Aorta (tissue), 5 donors: ENCODE measurements around the gene NCOA5. TPM values are rescaled to one million over a fixed set of nuclear protein-coding genes. Genes with fewer than 3 reads are reported as not detected.

Experiments used
- ATAC-seq: fragments of 200-7000 bp; cut with Tn5 transposase; one replicate; pipeline ENCODE4 v1.9.1; 2022; ENCODE audit warnings: moderate library complexity; ENCODE audit not compliant: low FRiP score
- DNase-seq, 2 donors: peaks; one replicate each; pipeline ENCODE4 v3.0.0-alpha.2; 2020
- H3K27ac ChIP-seq, 2 donors: one replicate each; pipeline ENCODE4 v1.5.1; 2013; ENCODE audit warnings: low read length in 2 of 2, mild to moderate bottlenecking in 2 of 2, moderate library complexity in 2 of 2, control low read depth in 1 of 2, inconsistent platforms in 1 of 2, low read depth in 1 of 2
- H3K27me3 ChIP-seq, 2 donors: one replicate each; pipeline ENCODE4 v1.6.1; 2013; ENCODE audit warnings: control low read depth in 1 of 2, low read length in 1 of 2, mild to moderate bottlenecking in 1 of 2, moderate library complexity in 1 of 2; ENCODE audit not compliant: insufficient read depth in 2 of 2, control insufficient read depth in 1 of 2
- H3K36me3 ChIP-seq, 2 donors: one replicate each; pipeline ENCODE4 v1.6.1; 2013; ENCODE audit warnings: control low read depth in 1 of 2, low read length in 1 of 2, mild to moderate bottlenecking in 1 of 2; ENCODE audit not compliant: insufficient read depth in 2 of 2, control insufficient read depth in 1 of 2
- H3K4me1 ChIP-seq, 2 donors: one replicate each; pipeline ENCODE4 v1.6.1; 2013; ENCODE audit warnings: low read length in 2 of 2, control low read depth in 1 of 2, mild to moderate bottlenecking in 1 of 2, moderate library complexity in 1 of 2; ENCODE audit not compliant: insufficient read depth in 2 of 2, control insufficient read depth in 1 of 2
- H3K4me3 ChIP-seq, 2 donors: one replicate each; pipeline ENCODE4 v1.5.1; 2013; ENCODE audit warnings: low read length in 2 of 2, control low read depth in 1 of 2, mild to moderate bottlenecking in 1 of 2
- H3K9me3 ChIP-seq: one replicate; pipeline ENCODE4 v1.6.1; 2013; ENCODE audit warnings: mild to moderate bottlenecking, low read length; ENCODE audit not compliant: control insufficient read depth
- WGBS, 2 donors: extraction: QIAGEN DNeasy Blood & Tissue Kit; methylation state at CpG; one replicate each; pipeline ENCODE4 v1.1.7; 2013; 5-methylcytosine and 5-hydroxymethylcytosine counted together
- intact Hi-C, 2 donors: fragments of 100-400 bp; cut with DNase I; formaldehyde crosslinking; loops; one replicate each; pipeline versions ENCODE4 v1.14.2 to v1.15.0; 2022
- long read RNA-seq, 2 donors: library from polyadenylated mRNA; unstranded; transcript quantifications; one replicate each; pipeline ENCODE4 v2.0.0, GENCODE V29; 2020 to 2021
- polyA plus RNA-seq, 2 donors: library from polyadenylated mRNA; stranded (reverse); fragments of 200-250 nt; gene quantifications; one replicate each; pipeline ENCODE4 v1.2.3, GENCODE V29; 2013
- total RNA-seq, 2 donors: library from RNA; stranded (reverse); fragmentation: NEBNext Ultra II Directional; extraction: Animal tissue kit (Norgen Biotek cat#: 25700); gene quantifications; one replicate each; pipeline ENCODE4 v1.2.1, GENCODE V29; 2021
- donor health status: healthy with polysubstance abuse.
- donor health status: Bipolar disorder and iron deficiency.
- donor health status: DM: no; HTN: no; CAD: no.
- donor health status: DM: no; HTN: no; CAD: no.
- donor health status: DM: yes; HTN: yes; CAD: no.

The NCOA5 gene
- 10 to 100 TPM; 18.6 to 23.7 TPM for total RNA-seq
- 10 to 100 TPM in 1 of 2 donors, 1 to 10 TPM in 1; 8.5 to 10.4 TPM for polyA plus RNA-seq
- long read RNA-seq, donor 1, transcript NCOA5-201 (8 exons, 3,220 nt) = major isoform, 6 of 23 reads
- long read RNA-seq, donor 1, partial matches to known transcripts = 6 of 23 reads
- long read RNA-seq, donor 1, other reads (novel, unspliced or antisense) = 11 of 23 reads
- long read RNA-seq, donor 2, partial matches to known transcripts = 8 of 17 reads
- long read RNA-seq, donor 2, other reads (novel, unspliced or antisense) = 9 of 17 reads

GRCh38 chr20:46089417-46090388, at the start of gene NCOA5:
Gene NCOA5 (minus strand): TSS chr20:46089962. CDS start chr20:46079424, 10,538 bp downstream.
- intact Hi-C loops = loop anchor here (2.0 to 10.0 kb wide), 3 partner anchors 117 to 317 kb away; partner anchors contain the start of genes DNTTIP1 (in 1 of the 2), ELMO2 (in 1 of the 2), WFDC3 (in 1 of the 2) and ZNF335 (in 1 of the 2)
- 0 to 1% methylated on average over 77 to 100 of the region's 100 CpGs for WGBS, 2 donors

GRCh38 chr20:46139266-46139889, 49.6 kb upstream of the NCOA5 start:
- no peak overlapping the region for H3K4me3 ChIP-seq
- no peaks in the 10 kb centered on the region for H3K36me3 ChIP-seq
- H3K27me3 ChIP-seq = peaks cover 0 to 2% of the 10 kb centered on the region in 2 donors
- ATAC-seq (no peak), DNase-seq (no peak)
- H3K9me3 ChIP-seq = no peaks in the 10 kb centered on the region
- no peak overlapping the region for H3K27ac ChIP-seq
- no peaks in the 10 kb centered on the region for H3K4me1 ChIP-seq
- WGBS, 2 donors = 35 to 36% methylated on average over 8 of the region's 8 CpGs
- intact Hi-C loops = no loop called here

More at GRCh38 chr20:46089417-46090388, at the start of gene NCOA5:
- peak; percentile 98 to 99 for DNase-seq
- peak; percentile 97 for ATAC-seq
- H3K27me3 ChIP-seq = no peaks in the 10 kb centered on the region
- H3K4me1 ChIP-seq = peaks cover 4 to 5% of the 10 kb centered on the region in 2 donors
- no peaks in the 10 kb centered on the region for H3K36me3 ChIP-seq
- H3K4me3 ChIP-seq = peak within 1 kb of the TSS; percentile 73 to 78
- H3K9me3 ChIP-seq = no peaks in the 10 kb centered on the region
- peak within 1 kb of the TSS; percentile 91 to 95 for H3K27ac ChIP-seq

GRCh38 chr20:46137816-46138215, 48.1 kb upstream of the NCOA5 start:
- WGBS, 2 donors = 78 to 82% methylated on average over 5 of the region's 5 CpGs
- H3K36me3 ChIP-seq = no peaks in the 10 kb centered on the region
- H3K9me3 ChIP-seq = no peaks in the 10 kb centered on the region
- H3K27ac ChIP-seq = no peak overlapping the region
- no peak for DNase-seq
- H3K4me3 ChIP-seq = no peak overlapping the region
- H3K4me1 ChIP-seq = no peaks in the 10 kb centered on the region
- peaks cover 0 to 2% of the 10 kb centered on the region in 2 donors for H3K27me3 ChIP-seq
- intact Hi-C loops = no loop called here
- no peak for ATAC-seq

GRCh38 chr20:46135856-46136633, 46.3 kb upstream of the NCOA5 start:
- no peak overlapping the region for H3K4me3 ChIP-seq
- no peak for DNase-seq
- H3K4me1 ChIP-seq = no peaks in the 10 kb centered on the region
- no peaks in the 10 kb centered on the region for H3K27me3 ChIP-seq
- no peak for ATAC-seq
- no peaks in the 10 kb centered on the region for H3K9me3 ChIP-seq
- no peak overlapping the region for H3K27ac ChIP-seq
- WGBS, 2 donors = 58 to 62% methylated on average over 12 of the region's 12 CpGs
- intact Hi-C loops = no loop called here
- no peaks in the 10 kb centered on the region for H3K36me3 ChIP-seq

GRCh38 chr20:46134716-46135115, 45.0 kb upstream of the NCOA5 start:
- Histone ChIP-seq H3K4me3 (no peak overlapping the region), H3K27me3 (no peaks in the 10 kb centered on the region), H3K36me3 (no peaks in the 10 kb centered on the region), H3K27ac (no peak overlapping the region), H3K4me1 (no peaks in the 10 kb centered on the region), H3K9me3 (no peaks in the 10 kb centered on the region)
- WGBS, 2 donors = 79 to 89% methylated on average over 7 of the region's 7 CpGs
- intact Hi-C loops = loop anchor here in 1 of 2 donors (5.0 kb wide), 2 partner anchors 213 to 548 kb away; no protein-coding TSS in a partner anchor
- ATAC-seq = no peak
- peak in 1 of 2 donors; percentile 51 for DNase-seq

GRCh38 chr20:46133886-46134654, 44.3 kb upstream of the NCOA5 start:
- Histone ChIP-seq H3K27me3 (no peaks in the 10 kb centered on the region), H3K4me1 (no peaks in the 10 kb centered on the region), H3K27ac (no peak overlapping the region), H3K4me3 (no peak overlapping the region), H3K9me3 (no peaks in the 10 kb centered on the region), H3K36me3 (no peaks in the 10 kb centered on the region)
- 73 to 79% methylated on average over 11 of the region's 11 CpGs for WGBS, 2 donors
- intact Hi-C loops = loop anchor here in 1 of 2 donors (5.0 kb wide), 2 partner anchors 213 to 548 kb away; no protein-coding TSS in a partner anchor
- ATAC-seq = no peak
- peak in 1 of 2 donors; percentile 24 for DNase-seq

GRCh38 chr20:46132705-46133120, 43.0 kb upstream of the NCOA5 start:
- peak; percentile 73 to 89 for DNase-seq
- peak; percentile 83 for ATAC-seq
- no peaks in the 10 kb centered on the region for H3K36me3 ChIP-seq
- H3K4me1 ChIP-seq = no peaks in the 10 kb centered on the region
- H3K9me3 ChIP-seq = no peaks in the 10 kb centered on the region
- H3K27me3 ChIP-seq = no peaks in the 10 kb centered on the region
- intact Hi-C loops = loop anchor here in 1 of 2 donors (5.0 kb wide), 2 partner anchors 215 to 550 kb away; no protein-coding TSS in a partner anchor
- 13 to 14% methylated on average over 17 of the region's 17 CpGs for WGBS, 2 donors
- no peak overlapping the region for H3K4me3 ChIP-seq
- no peak overlapping the region for H3K27ac ChIP-seq
